Body of pancreas (tissue), 4 donors: ENCODE data around the gene SLC26A8. TPM values are rescaled to one million over a fixed set of nuclear protein-coding genes. Genes with fewer than 3 reads are reported as not detected.

Experiments used
- ATAC-seq: fragments of 150-250 bp; one replicate; pipeline ENCODE4 v1.9.1; 2016
- DNase-seq, 4 donors: peaks; one replicate each; pipeline ENCODE4 v3.0.0-alpha.2; 2019
- H3K27ac ChIP-seq, 4 donors: fragments of 200-600 bp; sonication (generic); 1 replicate in 3 of 4; 2 replicates in 1 of 4; pipeline versions ENCODE4 v1.5.1 to v1.6.1; 2016 to 2019; ENCODE audit warnings: mild to moderate bottlenecking in 1 of 4, mixed read lengths in 1 of 4, moderate library complexity in 1 of 4
- H3K27me3 ChIP-seq, 2 donors: fragments of 200-600 bp; sonication (generic); one replicate each; pipeline ENCODE4 v1.6.0; 2016; ENCODE audit warnings: mild to moderate bottlenecking in 1 of 2
- H3K36me3 ChIP-seq, 2 donors: fragments of 200-600 bp; sonication (generic); replicated peaks in 1 of 2; 2 replicates each; pipeline ENCODE4 v1.5.1; 2016; ENCODE audit warnings: low read depth in 2 of 2; ENCODE audit not compliant: insufficient read depth in 1 of 2
- H3K4me1 ChIP-seq: fragments of 200-600 bp; sonication (generic); one replicate; pipeline ENCODE4 v1.6.0; 2016
- H3K4me3 ChIP-seq, 2 donors: fragments of 200-600 bp; sonication (generic); 1 replicate in 1 of 2; 2 replicates in 1 of 2; pipeline ENCODE4 v1.5.1; 2016 to 2019
- H3K9me3 ChIP-seq, 3 donors: fragments of 200-600 bp; sonication (generic); 1 replicate in 2 of 3; 2 replicates in 1 of 3; pipeline ENCODE4 v1.5.1; 2016
- CTCF ChIP-seq, 7 experiments: fragments of 450-650 bp in 4 of 7; fragments of 200-600 bp in 3 of 7; sonication (generic) in 3 of 7; IDR thresholded peaks; one replicate each; pipeline ENCODE4 v1.5.1; 2016 to 2019; ENCODE audit warnings: antibody characterized with exemption in 7 of 7
- POLR2A ChIP-seq, 3 donors: fragments of 450-650 bp; IDR thresholded peaks; one replicate each; pipeline ENCODE4 v1.6.1; 2016; ENCODE audit warnings: antibody characterized with exemption in 3 of 3, mild to moderate bottlenecking in 2 of 3
- WGBS, 2 donors: methylation state at CpG; one replicate each; pipeline ENCODE4 v1.1.5; 2017; 5-methylcytosine and 5-hydroxymethylcytosine counted together
- intact Hi-C: fragments of 100-400 bp; cut with DNase I; formaldehyde crosslinking; loops from one replicate; pipeline ENCODE4 v1.15.1; 2023
- total RNA-seq, 2 donors: library from RNA; depleted of rRNA; stranded (reverse); fragments of >200 nt; gene quantifications; one replicate each; pipeline ENCODE4 v1.1.0, GENCODE V29; 2016

SLC26A8 gene
- total RNA-seq, 2 donors from 2014 or later: not detected

- no peak for TF ChIP-seq POLR2A (IDR thresholded peaks at IDR 0.05)
- TF ChIP-seq CTCF (IDR thresholded peaks at IDR 0.05): no peak
- DNase-seq: no peak
- ATAC-seq: no peak
- Histone ChIP-seq H3K4me1 (peaks cover 9% of the 10 kb centered on the region), H3K27ac (no peak overlapping the region), H3K36me3 (no peaks in the 10 kb centered on the region), H3K27me3 (no peaks in the 10 kb centered on the region), H3K9me3 (no peaks in the 10 kb centered on the region), H3K4me3 (no peak overlapping the region)
- intact Hi-C loops: no loop called here
- 65 to 71% methylated on average over 14 of the region's 14 CpGs for WGBS, 2 donors
Observed at GRCh38 chr6:35962779-35963560, 61.5 kb downstream of the SLC26A8 start.

GRCh38 chr6:35960187-35960586 is 64.3 kb downstream of the SLC26A8 start:
- intact Hi-C loops: no loop called here
- H3K9me3 ChIP-seq: no peaks in the 10 kb centered on the region
- TF ChIP-seq POLR2A (IDR thresholded peaks at IDR 0.05): no peak
- TF ChIP-seq CTCF (IDR thresholded peaks at IDR 0.05): no peak
- ATAC-seq: no peak
- no peaks in the 10 kb centered on the region for H3K27me3 ChIP-seq
- no peak for DNase-seq
- no peak overlapping the region for H3K4me3 ChIP-seq
- 84 to 93% methylated on average over 2 of the region's 2 CpGs for WGBS, 2 donors
- H3K27ac ChIP-seq: no peak overlapping the region
- H3K36me3 ChIP-seq: no peaks in the 10 kb centered on the region
- no peaks in the 10 kb centered on the region for H3K4me1 ChIP-seq

GRCh38 chr6:35955970-35956369 is 68.5 kb downstream of the SLC26A8 start:
- Histone ChIP-seq H3K27ac (no peak overlapping the region), H3K27me3 (no peaks in the 10 kb centered on the region), H3K9me3 (no peaks in the 10 kb centered on the region), H3K36me3 (no peaks in the 10 kb centered on the region), H3K4me3 (no peak overlapping the region), H3K4me1 (no peaks in the 10 kb centered on the region)
- TF ChIP-seq CTCF (IDR thresholded peaks at IDR 0.05) (peak in 5 of 7 experiments; percentile 8 to 42 (median 28)), POLR2A (IDR thresholded peaks at IDR 0.05) (no peak)
- no peak for DNase-seq
- intact Hi-C loops: no loop called here
- ATAC-seq: no peak
- 68 to 84% methylated on average over 4 of the region's 4 CpGs for WGBS, 2 donors

GRCh38 chr6:35955521-35955920 is 68.9 kb downstream of the SLC26A8 start:
- H3K9me3 ChIP-seq: no peaks in the 10 kb centered on the region
- H3K27me3 ChIP-seq: no peaks in the 10 kb centered on the region
- DNase-seq (no peak), ATAC-seq (no peak)
- TF ChIP-seq POLR2A (IDR thresholded peaks at IDR 0.05) (no peak), CTCF (IDR thresholded peaks at IDR 0.05) (no peak)
- 74 to 77% methylated on average over 5 of the region's 5 CpGs for WGBS, 2 donors
- no peak overlapping the region for H3K27ac ChIP-seq
- H3K4me3 ChIP-seq: no peak overlapping the region
- no peaks in the 10 kb centered on the region for H3K36me3 ChIP-seq
- H3K4me1 ChIP-seq: no peaks in the 10 kb centered on the region
- intact Hi-C loops: no loop called here

- TF ChIP-seq POLR2A (IDR thresholded peaks at IDR 0.05) (no peak), CTCF (IDR thresholded peaks at IDR 0.05) (no peak)
- DNase-seq: no peak
- Histone ChIP-seq H3K27ac (no peak overlapping the region), H3K4me1 (no peaks in the 10 kb centered on the region), H3K4me3 (no peak overlapping the region), H3K27me3 (no peaks in the 10 kb centered on the region), H3K9me3 (no peaks in the 10 kb centered on the region), H3K36me3 (no peaks in the 10 kb centered on the region)
- ATAC-seq: no peak
- intact Hi-C loops: no loop called here
- WGBS, 2 donors: 91 to 93% methylated on average over 8 of the region's 8 CpGs
Observed at GRCh38 chr6:35955071-35955470, 69.4 kb downstream of the SLC26A8 start.
